ENCODE measurements around the gene PALLD. TPM values are rescaled to one million over a fixed set of nuclear protein-coding genes. Genes with fewer than 3 reads are reported as not detected.
"Not testable (repeated sequence)": the region's sequence is repeated elsewhere in the genome, so short reads cannot be mapped to it uniquely, and the experiment has no call there.

The PALLD gene
- 0.10 TPM for polyA plus RNA-seq (2012; ENCODE audit: low read depth, missing spikeins)

- TF ChIP-seq POU2F2 (IDR thresholded peaks at IDR 0.05; ENCODE audit: low read depth, low read length) (no peak), TAF1 (IDR thresholded peaks at IDR 0.05; ENCODE audit: low read depth, low read length) (no peak), SPI1 (IDR thresholded peaks at IDR 0.05; ENCODE audit: low read depth, low read length) (no peak), PAX5 (IDR thresholded peaks at IDR 0.05; ENCODE audit: insufficient read depth, low read length, severe bottlenecking) (no peak), POLR2A (IDR thresholded peaks at IDR 0.05; ENCODE audit: low read depth, low read length) (no peak), POLR2AphosphoS5 (IDR thresholded peaks at IDR 0.05; ENCODE audit: low read depth, low read length) (no peak)
- FAIRE-seq (no peak), DNase-seq (ENCODE audit: insufficient read length, low spot score) (no peak)
Measured at GRCh38 chr4:168496834-168497233, at the start of gene PALLD. Gene PALLD, plus strand, starts transcription at chr4:168497052.

- DNase-seq (ENCODE audit: insufficient read length, low spot score); FAIRE-seq: not testable (repeated sequence)
Measured at GRCh38 chr4:168449063-168449462, 47.8 kb upstream of the PALLD start.

- DNase-seq (ENCODE audit: insufficient read length, low spot score) (no peak), FAIRE-seq (no peak)
- TF ChIP-seq POLR2AphosphoS5 (IDR thresholded peaks at IDR 0.05; ENCODE audit: low read depth, low read length), result no peak
Measured at GRCh38 chr4:168449719-168450452, 47.0 kb upstream of the PALLD start.

- FAIRE-seq (peak; percentile 23), DNase-seq (ENCODE audit: insufficient read length, low spot score) (no peak)
- TF ChIP-seq POU2F2 (IDR thresholded peaks at IDR 0.05; ENCODE audit: low read depth, low read length) (no peak), POLR2A (IDR thresholded peaks at IDR 0.05; ENCODE audit: low read depth, low read length) (no peak), POLR2AphosphoS5 (IDR thresholded peaks at IDR 0.05; ENCODE audit: low read depth, low read length) (no peak), PAX5 (IDR thresholded peaks at IDR 0.05; ENCODE audit: insufficient read depth, low read length, severe bottlenecking) (no peak), SPI1 (IDR thresholded peaks at IDR 0.05; ENCODE audit: low read depth, low read length) (no peak), TAF1 (IDR thresholded peaks at IDR 0.05; ENCODE audit: low read depth, low read length) (no peak)
Measured at GRCh38 chr4:168451331-168451730, 45.5 kb upstream of the PALLD start.

- FAIRE-seq (no peak), DNase-seq (ENCODE audit: insufficient read length, low spot score) (no peak)
- TF ChIP-seq SPI1 (IDR thresholded peaks at IDR 0.05; ENCODE audit: low read depth, low read length), result no peak
- no peak for TF ChIP-seq PAX5 (IDR thresholded peaks at IDR 0.05; ENCODE audit: insufficient read depth, low read length, severe bottlenecking)
- TF ChIP-seq POU2F2 (IDR thresholded peaks at IDR 0.05; ENCODE audit: low read depth, low read length), result no peak
- TF ChIP-seq TAF1 (IDR thresholded peaks at IDR 0.05; ENCODE audit: low read depth, low read length), result no peak
- TF ChIP-seq POLR2AphosphoS5 (IDR thresholded peaks at IDR 0.05; ENCODE audit: low read depth, low read length), result no peak
- no peak for TF ChIP-seq POLR2A (IDR thresholded peaks at IDR 0.05; ENCODE audit: low read depth, low read length)
Measured at GRCh38 chr4:168451744-168452390, 45.0 kb upstream of the PALLD start.

GRCh38 chr4:168453146-168453545 lies 43.7 kb upstream of the PALLD start:
- no peak for FAIRE-seq
- TF ChIP-seq POU2F2 (IDR thresholded peaks at IDR 0.05; ENCODE audit: low read depth, low read length) (no peak), POLR2A (IDR thresholded peaks at IDR 0.05; ENCODE audit: low read depth, low read length) (no peak), PAX5 (IDR thresholded peaks at IDR 0.05; ENCODE audit: insufficient read depth, low read length, severe bottlenecking) (no peak), POLR2AphosphoS5 (IDR thresholded peaks at IDR 0.05; ENCODE audit: low read depth, low read length) (no peak), SPI1 (IDR thresholded peaks at IDR 0.05; ENCODE audit: low read depth, low read length) (no peak), TAF1 (IDR thresholded peaks at IDR 0.05; ENCODE audit: low read depth, low read length) (no peak)
- no peak for DNase-seq (ENCODE audit: insufficient read length, low spot score)

- not testable (repeated sequence) for FAIRE-seq
Measured at GRCh38 chr4:168458256-168458655, 38.6 kb upstream of the PALLD start.

GRCh38 chr4:168461821-168462220 lies 35.0 kb upstream of the PALLD start:
- FAIRE-seq, result no peak
- TF ChIP-seq TAF1 (IDR thresholded peaks at IDR 0.05; ENCODE audit: low read depth, low read length) (no peak), POLR2AphosphoS5 (IDR thresholded peaks at IDR 0.05; ENCODE audit: low read depth, low read length) (no peak), PAX5 (IDR thresholded peaks at IDR 0.05; ENCODE audit: insufficient read depth, low read length, severe bottlenecking) (no peak), SPI1 (IDR thresholded peaks at IDR 0.05; ENCODE audit: low read depth, low read length) (no peak), POU2F2 (IDR thresholded peaks at IDR 0.05; ENCODE audit: low read depth, low read length) (no peak), POLR2A (IDR thresholded peaks at IDR 0.05; ENCODE audit: low read depth, low read length) (no peak)

More at GRCh38 chr4:168458256-168458655, 38.6 kb upstream of the PALLD start:
- not testable (repeated sequence) for DNase-seq (ENCODE audit: insufficient read length, low spot score)

GRCh38 chr4:168472920-168473319 lies 23.9 kb upstream of the PALLD start:
- DNase-seq (ENCODE audit: insufficient read length, low spot score) (no peak), FAIRE-seq (no peak)
- TF ChIP-seq TAF1 (IDR thresholded peaks at IDR 0.05; ENCODE audit: low read depth, low read length), result no peak
- no peak for TF ChIP-seq POLR2AphosphoS5 (IDR thresholded peaks at IDR 0.05; ENCODE audit: low read depth, low read length)
- TF ChIP-seq POU2F2 (IDR thresholded peaks at IDR 0.05; ENCODE audit: low read depth, low read length), result no peak
- TF ChIP-seq POLR2A (IDR thresholded peaks at IDR 0.05; ENCODE audit: low read depth, low read length), result no peak
- TF ChIP-seq PAX5 (IDR thresholded peaks at IDR 0.05; ENCODE audit: insufficient read depth, low read length, severe bottlenecking), result no peak
- TF ChIP-seq SPI1 (IDR thresholded peaks at IDR 0.05; ENCODE audit: low read depth, low read length), result no peak

More at GRCh38 chr4:168461821-168462220, 35.0 kb upstream of the PALLD start:
- DNase-seq (ENCODE audit: insufficient read length, low spot score), result no peak

- no peak for FAIRE-seq
Measured at GRCh38 chr4:168474660-168475320, 22.1 kb upstream of the PALLD start.

More at GRCh38 chr4:168474660-168475320, 22.1 kb upstream of the PALLD start:
- TF ChIP-seq TAF1 (IDR thresholded peaks at IDR 0.05; ENCODE audit: low read depth, low read length), result no peak
- no peak for TF ChIP-seq POLR2A (IDR thresholded peaks at IDR 0.05; ENCODE audit: low read depth, low read length)
- TF ChIP-seq POLR2AphosphoS5 (IDR thresholded peaks at IDR 0.05; ENCODE audit: low read depth, low read length), result no peak
- TF ChIP-seq SPI1 (IDR thresholded peaks at IDR 0.05; ENCODE audit: low read depth, low read length), result no peak
- no peak for TF ChIP-seq PAX5 (IDR thresholded peaks at IDR 0.05; ENCODE audit: insufficient read depth, low read length, severe bottlenecking)
- TF ChIP-seq POU2F2 (IDR thresholded peaks at IDR 0.05; ENCODE audit: low read depth, low read length), result no peak
- DNase-seq (ENCODE audit: insufficient read length, low spot score), result no peak

Data from GM12891 (cell line).